WTC11 (cell line): Measurements from ENCODE around the gene ST6GALNAC3. TPM values are rescaled to one million over a fixed set of nuclear protein-coding genes. Genes with fewer than 3 reads are reported as not detected.

ENCODE experiments used
- ATAC-seq: fragments of 200-7000 bp; cut with Tn5 transposase; 2 replicates; pipeline ENCODE4 v1.10.0; 2021; ENCODE audit warnings: mild to moderate bottlenecking, moderate library complexity
- CTCF ChIA-PET: fragments of 300-600 bp; sonication (Branson Sonifier 250); formaldehyde crosslinking; loops from one replicate; lab custom pipeline; 2021; ENCODE audit warnings: antibody characterized with exemption; lab: Charles Lee
- POLR2A ChIA-PET: fragments of 350-600 bp; sonication (Branson Sonifier 250); formaldehyde crosslinking; loops from one replicate; lab custom pipeline; 2021; ENCODE audit warnings: antibody characterized with exemption; lab: Charles Lee
- DNase-seq: peaks from one replicate; pipeline ENCODE4 v3.0.0; 2021; ENCODE audit warnings: low spot score
- H3K27ac Mint-ChIP-seq: 2 replicates; pipeline ENCODE4 v1.8.0; 2021; ENCODE audit warnings: mixed read lengths
- H3K27me3 Mint-ChIP-seq: 2 replicates; pipeline ENCODE4 v1.8.0; 2021; ENCODE audit warnings: low read depth, mild to moderate bottlenecking, moderate library complexity, mixed read lengths
- H3K36me3 Mint-ChIP-seq: 2 replicates; pipeline ENCODE4 v1.8.0; 2021; ENCODE audit warnings: mixed read lengths
- H3K4me1 Mint-ChIP-seq: 2 replicates; pipeline ENCODE4 v1.8.0; 2022; ENCODE audit warnings: mixed read lengths
- H3K4me3 Mint-ChIP-seq: 2 replicates; pipeline ENCODE4 v1.8.0; 2021; ENCODE audit warnings: mild to moderate bottlenecking, moderate library complexity, mixed read lengths
- H3K9me3 Mint-ChIP-seq: 2 replicates; pipeline ENCODE4 v1.8.0; 2021; ENCODE audit warnings: mixed read lengths
- CBFB ChIP-seq: sonication (generic); formaldehyde crosslinking; IDR thresholded peaks from 2 replicates; pipeline ENCODE4 v1.8.1; 2022; ENCODE audit warnings: mild to moderate bottlenecking, low read depth, missing genetic modification reagents
- CREB1 ChIP-seq: sonication (generic); formaldehyde crosslinking; IDR thresholded peaks from 2 replicates; pipeline ENCODE4 v1.8.0; 2023; ENCODE audit warnings: mild to moderate bottlenecking, missing genetic modification reagents
- FOXJ3 ChIP-seq: sonication (generic); formaldehyde crosslinking; IDR thresholded peaks from 2 replicates; pipeline ENCODE4 v1.9.0; 2021; ENCODE audit warnings: missing genetic modification reagents, mild to moderate bottlenecking, borderline replicate concordance
- NFATC4 ChIP-seq: fragments of 250-450 bp; sonication (Bioruptor Pico); IDR thresholded peaks from 2 replicates; pipeline ENCODE4 v1.9.0; 2021; ENCODE audit warnings: mild to moderate bottlenecking
- PRRX2 ChIP-seq: fragments of 250-450 bp; sonication (Bioruptor Pico); IDR thresholded peaks from 2 replicates; pipeline ENCODE4 v1.8.0; 2021; ENCODE audit warnings: mild to moderate bottlenecking
- SMAD3 ChIP-seq: sonication (generic); formaldehyde crosslinking; IDR thresholded peaks from 2 replicates; pipeline ENCODE4 v1.8.0; 2022; ENCODE audit warnings: missing genetic modification reagents, mild to moderate bottlenecking, borderline replicate concordance
- TCF7 ChIP-seq: sonication (generic); formaldehyde crosslinking; IDR thresholded peaks from 2 replicates; pipeline ENCODE4 v1.8.0; 2022; ENCODE audit warnings: mild to moderate bottlenecking, low read depth, missing genetic modification reagents, moderate library complexity
- ZNF396 ChIP-seq: fragments of 250-450 bp; sonication (Bioruptor Pico); IDR thresholded peaks from 2 replicates; pipeline ENCODE4 v1.8.0; 2021; ENCODE audit warnings: mild to moderate bottlenecking, moderate library complexity, borderline replicate concordance
- ZNF416 ChIP-seq: fragments of 250-450 bp; sonication (Bioruptor Pico); IDR thresholded peaks from 2 replicates; pipeline ENCODE4 v1.9.0; 2021; ENCODE audit warnings: mild to moderate bottlenecking, inconsistent platforms
- total RNA-seq: library from RNA; stranded (reverse); gene quantifications from 3 replicates; pipeline ENCODE4 v1.2.3, GENCODE V29; 2021
- TF ChIP-seq, protein P1 (sequence below): sonication (generic); formaldehyde crosslinking; IDR thresholded peaks from 2 replicates; pipeline ENCODE4 v1.8.0; 2023; ENCODE audit warnings: missing genetic modification reagents, mild to moderate bottlenecking, borderline replicate concordance
- TF ChIP-seq, protein P2 (sequence below): sonication (generic); formaldehyde crosslinking; IDR thresholded peaks from 2 replicates; pipeline ENCODE4 v1.8.0; 2022; ENCODE audit warnings: mild to moderate bottlenecking, missing genetic modification reagents
- TF ChIP-seq, protein P3 (sequence below): sonication (generic); formaldehyde crosslinking; IDR thresholded peaks from 2 replicates; pipeline ENCODE4 v1.8.1; 2022; ENCODE audit warnings: low read depth, mild to moderate bottlenecking, moderate library complexity, missing genetic modification reagents, borderline replicate concordance
- TF ChIP-seq, protein P4 (sequence below): sonication (generic); formaldehyde crosslinking; IDR thresholded peaks from 2 replicates; pipeline ENCODE4 v1.8.0; 2022; ENCODE audit warnings: missing genetic modification reagents
- TF ChIP-seq, protein P5 (sequence below): fragments of 250-450 bp; sonication (Bioruptor Pico); IDR thresholded peaks from 2 replicates; pipeline ENCODE4 v2.1.2; 2022; ENCODE audit warnings: mild to moderate bottlenecking, moderate library complexity
- TF ChIP-seq, protein P6 (sequence below): sonication (generic); formaldehyde crosslinking; IDR thresholded peaks from 2 replicates; pipeline ENCODE4 v1.8.1; 2023; ENCODE audit warnings: mild to moderate bottlenecking, moderate library complexity, missing genetic modification reagents

The ST6GALNAC3 gene
- total RNA-seq, 1 experiment from 2014 or later = 11.9 TPM

DNA sequence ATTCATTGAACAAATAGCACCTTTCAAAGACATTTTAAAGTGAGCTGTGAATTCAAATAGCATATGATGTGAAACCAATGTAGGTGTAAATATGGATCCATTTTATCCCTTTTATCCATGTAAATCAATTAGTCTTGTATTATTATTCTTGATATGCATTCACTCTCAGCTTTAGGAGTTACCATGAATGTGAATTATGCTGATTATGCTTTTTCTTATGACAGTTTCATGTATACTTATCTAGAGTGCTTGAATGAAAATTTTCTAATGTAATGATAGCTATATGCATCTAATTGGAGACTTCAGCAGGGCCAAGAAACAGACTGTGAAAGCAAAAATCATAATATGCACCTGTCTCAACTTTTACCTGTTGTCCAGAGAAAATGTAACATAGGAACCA lies 566.2 kb downstream of the ST6GALNAC3 start:
- CTCF ChIA-PET = no interaction called here
- no peak for ATAC-seq

DNA sequence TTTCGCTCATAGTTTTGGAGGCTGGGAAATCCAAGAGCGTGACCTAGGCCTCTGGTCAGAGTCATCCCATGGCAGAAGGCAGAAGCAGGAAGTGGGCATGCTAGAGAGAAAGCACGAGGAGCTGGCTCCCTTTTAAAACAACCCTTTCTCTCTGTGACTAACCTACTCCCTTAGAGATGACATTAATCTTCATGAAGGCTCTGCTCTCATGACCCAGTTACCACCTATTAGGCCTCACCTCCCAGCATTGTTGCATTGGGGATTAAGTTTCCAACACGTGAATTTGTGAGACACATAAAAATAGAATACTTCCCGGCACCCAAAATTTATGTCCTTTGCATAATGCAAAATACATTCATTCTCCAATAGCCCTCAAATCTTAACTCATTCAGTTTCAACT lies 569.6 kb downstream of the ST6GALNAC3 start:
- ATAC-seq = no peak
- no peak overlapping the region for H3K27ac Mint-ChIP-seq
- no peak for DNase-seq
- no peak overlapping the region for H3K4me3 Mint-ChIP-seq
- peaks cover 24% of the 10 kb centered on the region for H3K9me3 Mint-ChIP-seq
- H3K4me1 Mint-ChIP-seq = no peaks in the 10 kb centered on the region
- POLR2A ChIA-PET = no interaction called here
- CTCF ChIA-PET = no interaction called here
- H3K27me3 Mint-ChIP-seq = no peaks in the 10 kb centered on the region
- H3K36me3 Mint-ChIP-seq = no peaks in the 10 kb centered on the region
- TF ChIP-seq, protein P1, sequence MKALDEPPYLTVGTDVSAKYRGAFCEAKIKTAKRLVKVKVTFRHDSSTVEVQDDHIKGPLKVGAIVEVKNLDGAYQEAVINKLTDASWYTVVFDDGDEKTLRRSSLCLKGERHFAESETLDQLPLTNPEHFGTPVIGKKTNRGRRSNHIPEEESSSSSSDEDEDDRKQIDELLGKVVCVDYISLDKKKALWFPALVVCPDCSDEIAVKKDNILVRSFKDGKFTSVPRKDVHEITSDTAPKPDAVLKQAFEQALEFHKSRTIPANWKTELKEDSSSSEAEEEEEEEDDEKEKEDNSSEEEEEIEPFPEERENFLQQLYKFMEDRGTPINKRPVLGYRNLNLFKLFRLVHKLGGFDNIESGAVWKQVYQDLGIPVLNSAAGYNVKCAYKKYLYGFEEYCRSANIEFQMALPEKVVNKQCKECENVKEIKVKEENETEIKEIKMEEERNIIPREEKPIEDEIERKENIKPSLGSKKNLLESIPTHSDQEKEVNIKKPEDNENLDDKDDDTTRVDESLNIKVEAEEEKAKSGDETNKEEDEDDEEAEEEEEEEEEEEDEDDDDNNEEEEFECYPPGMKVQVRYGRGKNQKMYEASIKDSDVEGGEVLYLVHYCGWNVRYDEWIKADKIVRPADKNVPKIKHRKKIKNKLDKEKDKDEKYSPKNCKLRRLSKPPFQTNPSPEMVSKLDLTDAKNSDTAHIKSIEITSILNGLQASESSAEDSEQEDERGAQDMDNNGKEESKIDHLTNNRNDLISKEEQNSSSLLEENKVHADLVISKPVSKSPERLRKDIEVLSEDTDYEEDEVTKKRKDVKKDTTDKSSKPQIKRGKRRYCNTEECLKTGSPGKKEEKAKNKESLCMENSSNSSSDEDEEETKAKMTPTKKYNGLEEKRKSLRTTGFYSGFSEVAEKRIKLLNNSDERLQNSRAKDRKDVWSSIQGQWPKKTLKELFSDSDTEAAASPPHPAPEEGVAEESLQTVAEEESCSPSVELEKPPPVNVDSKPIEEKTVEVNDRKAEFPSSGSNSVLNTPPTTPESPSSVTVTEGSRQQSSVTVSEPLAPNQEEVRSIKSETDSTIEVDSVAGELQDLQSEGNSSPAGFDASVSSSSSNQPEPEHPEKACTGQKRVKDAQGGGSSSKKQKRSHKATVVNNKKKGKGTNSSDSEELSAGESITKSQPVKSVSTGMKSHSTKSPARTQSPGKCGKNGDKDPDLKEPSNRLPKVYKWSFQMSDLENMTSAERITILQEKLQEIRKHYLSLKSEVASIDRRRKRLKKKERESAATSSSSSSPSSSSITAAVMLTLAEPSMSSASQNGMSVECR (CRISPR knock-in tag) = no peak
- TF ChIP-seq ZNF416 (CRISPR knock-in tag) (no peak), NFATC4 (no peak), CREB1 (CRISPR knock-in tag) (no peak), ZNF396 (CRISPR knock-in tag) (no peak)
- TF ChIP-seq, protein P2, sequence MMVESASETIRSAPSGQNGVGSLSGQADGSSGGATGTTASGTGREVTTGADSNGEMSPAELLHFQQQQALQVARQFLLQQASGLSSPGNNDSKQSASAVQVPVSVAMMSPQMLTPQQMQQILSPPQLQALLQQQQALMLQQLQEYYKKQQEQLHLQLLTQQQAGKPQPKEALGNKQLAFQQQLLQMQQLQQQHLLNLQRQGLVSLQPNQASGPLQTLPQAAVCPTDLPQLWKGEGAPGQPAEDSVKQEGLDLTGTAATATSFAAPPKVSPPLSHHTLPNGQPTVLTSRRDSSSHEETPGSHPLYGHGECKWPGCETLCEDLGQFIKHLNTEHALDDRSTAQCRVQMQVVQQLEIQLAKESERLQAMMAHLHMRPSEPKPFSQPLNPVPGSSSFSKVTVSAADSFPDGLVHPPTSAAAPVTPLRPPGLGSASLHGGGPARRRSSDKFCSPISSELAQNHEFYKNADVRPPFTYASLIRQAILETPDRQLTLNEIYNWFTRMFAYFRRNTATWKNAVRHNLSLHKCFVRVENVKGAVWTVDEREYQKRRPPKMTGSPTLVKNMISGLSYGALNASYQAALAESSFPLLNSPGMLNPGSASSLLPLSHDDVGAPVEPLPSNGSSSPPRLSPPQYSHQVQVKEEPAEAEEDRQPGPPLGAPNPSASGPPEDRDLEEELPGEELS (CRISPR knock-in tag) = no peak
- TF ChIP-seq, protein P3, sequence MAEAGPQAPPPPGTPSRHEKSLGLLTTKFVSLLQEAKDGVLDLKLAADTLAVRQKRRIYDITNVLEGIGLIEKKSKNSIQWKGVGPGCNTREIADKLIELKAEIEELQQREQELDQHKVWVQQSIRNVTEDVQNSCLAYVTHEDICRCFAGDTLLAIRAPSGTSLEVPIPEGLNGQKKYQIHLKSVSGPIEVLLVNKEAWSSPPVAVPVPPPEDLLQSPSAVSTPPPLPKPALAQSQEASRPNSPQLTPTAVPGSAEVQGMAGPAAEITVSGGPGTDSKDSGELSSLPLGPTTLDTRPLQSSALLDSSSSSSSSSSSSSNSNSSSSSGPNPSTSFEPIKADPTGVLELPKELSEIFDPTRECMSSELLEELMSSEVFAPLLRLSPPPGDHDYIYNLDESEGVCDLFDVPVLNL (CRISPR knock-in tag) = no peak
- TF ChIP-seq, protein P4, sequence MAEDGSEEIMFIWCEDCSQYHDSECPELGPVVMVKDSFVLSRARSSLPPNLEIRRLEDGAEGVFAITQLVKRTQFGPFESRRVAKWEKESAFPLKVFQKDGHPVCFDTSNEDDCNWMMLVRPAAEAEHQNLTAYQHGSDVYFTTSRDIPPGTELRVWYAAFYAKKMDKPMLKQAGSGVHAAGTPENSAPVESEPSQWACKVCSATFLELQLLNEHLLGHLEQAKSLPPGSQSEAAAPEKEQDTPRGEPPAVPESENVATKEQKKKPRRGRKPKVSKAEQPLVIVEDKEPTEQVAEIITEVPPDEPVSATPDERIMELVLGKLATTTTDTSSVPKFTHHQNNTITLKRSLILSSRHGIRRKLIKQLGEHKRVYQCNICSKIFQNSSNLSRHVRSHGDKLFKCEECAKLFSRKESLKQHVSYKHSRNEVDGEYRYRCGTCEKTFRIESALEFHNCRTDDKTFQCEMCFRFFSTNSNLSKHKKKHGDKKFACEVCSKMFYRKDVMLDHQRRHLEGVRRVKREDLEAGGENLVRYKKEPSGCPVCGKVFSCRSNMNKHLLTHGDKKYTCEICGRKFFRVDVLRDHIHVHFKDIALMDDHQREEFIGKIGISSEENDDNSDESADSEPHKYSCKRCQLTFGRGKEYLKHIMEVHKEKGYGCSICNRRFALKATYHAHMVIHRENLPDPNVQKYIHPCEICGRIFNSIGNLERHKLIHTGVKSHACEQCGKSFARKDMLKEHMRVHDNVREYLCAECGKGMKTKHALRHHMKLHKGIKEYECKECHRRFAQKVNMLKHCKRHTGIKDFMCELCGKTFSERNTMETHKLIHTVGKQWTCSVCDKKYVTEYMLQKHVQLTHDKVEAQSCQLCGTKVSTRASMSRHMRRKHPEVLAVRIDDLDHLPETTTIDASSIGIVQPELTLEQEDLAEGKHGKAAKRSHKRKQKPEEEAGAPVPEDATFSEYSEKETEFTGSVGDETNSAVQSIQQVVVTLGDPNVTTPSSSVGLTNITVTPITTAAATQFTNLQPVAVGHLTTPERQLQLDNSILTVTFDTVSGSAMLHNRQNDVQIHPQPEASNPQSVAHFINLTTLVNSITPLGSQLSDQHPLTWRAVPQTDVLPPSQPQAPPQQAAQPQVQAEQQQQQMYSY = no peak
- TF ChIP-seq, protein P5, sequence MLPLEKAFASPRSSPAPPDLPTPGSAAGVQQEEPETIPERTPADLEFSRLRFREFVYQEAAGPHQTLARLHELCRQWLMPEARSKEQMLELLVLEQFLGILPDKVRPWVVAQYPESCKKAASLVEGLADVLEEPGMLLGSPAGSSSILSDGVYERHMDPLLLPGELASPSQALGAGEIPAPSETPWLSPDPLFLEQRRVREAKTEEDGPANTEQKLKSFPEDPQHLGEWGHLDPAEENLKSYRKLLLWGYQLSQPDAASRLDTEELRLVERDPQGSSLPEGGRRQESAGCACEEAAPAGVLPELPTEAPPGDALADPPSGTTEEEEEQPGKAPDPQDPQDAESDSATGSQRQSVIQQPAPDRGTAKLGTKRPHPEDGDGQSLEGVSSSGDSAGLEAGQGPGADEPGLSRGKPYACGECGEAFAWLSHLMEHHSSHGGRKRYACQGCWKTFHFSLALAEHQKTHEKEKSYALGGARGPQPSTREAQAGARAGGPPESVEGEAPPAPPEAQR = no peak

More for the DNA sequence above, 566.2 kb downstream of the ST6GALNAC3 start:
- no peak for TF ChIP-seq CBFB (CRISPR knock-in tag)
- TF ChIP-seq SMAD3 = no peak
- TF ChIP-seq FOXJ3 (CRISPR knock-in tag) = no peak
- no peak for TF ChIP-seq TCF7 (CRISPR knock-in tag)
- no peak for TF ChIP-seq PRRX2 (CRISPR knock-in tag)
- TF ChIP-seq, protein P1 (CRISPR knock-in tag) = no peak
- TF ChIP-seq, protein P6, sequence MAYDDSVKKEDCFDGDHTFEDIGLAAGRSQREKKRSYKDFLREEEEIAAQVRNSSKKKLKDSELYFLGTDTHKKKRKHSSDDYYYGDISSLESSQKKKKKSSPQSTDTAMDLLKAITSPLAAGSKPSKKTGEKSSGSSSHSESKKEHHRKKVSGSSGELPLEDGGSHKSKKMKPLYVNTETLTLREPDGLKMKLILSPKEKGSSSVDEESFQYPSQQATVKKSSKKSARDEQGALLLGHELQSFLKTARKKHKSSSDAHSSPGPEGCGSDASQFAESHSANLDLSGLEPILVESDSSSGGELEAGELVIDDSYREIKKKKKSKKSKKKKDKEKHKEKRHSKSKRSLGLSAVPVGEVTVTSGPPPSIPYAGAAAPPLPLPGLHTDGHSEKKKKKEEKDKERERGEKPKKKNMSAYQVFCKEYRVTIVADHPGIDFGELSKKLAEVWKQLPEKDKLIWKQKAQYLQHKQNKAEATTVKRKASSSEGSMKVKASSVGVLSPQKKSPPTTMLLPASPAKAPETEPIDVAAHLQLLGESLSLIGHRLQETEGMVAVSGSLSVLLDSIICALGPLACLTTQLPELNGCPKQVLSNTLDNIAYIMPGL (CRISPR knock-in tag) = no peak
- no peaks in the 10 kb centered on the region for H3K36me3 Mint-ChIP-seq
- no peak overlapping the region for H3K27ac Mint-ChIP-seq
- no peak for DNase-seq
- no peaks in the 10 kb centered on the region for H3K27me3 Mint-ChIP-seq
- peaks cover 17% of the 10 kb centered on the region for H3K9me3 Mint-ChIP-seq
- H3K4me3 Mint-ChIP-seq = no peak overlapping the region
- POLR2A ChIA-PET = no interaction called here
- H3K4me1 Mint-ChIP-seq = no peaks in the 10 kb centered on the region
